ENCODE data around the gene CDC123. TPM values are rescaled to one million over a fixed set of nuclear protein-coding genes. Genes with fewer than 3 reads are reported as not detected.

The CDC123 gene
- polyA plus RNA-seq, 1 donor (not counting 4 experiments of a cell fraction or from before 2014, with no cell fraction given) = 146 TPM

DNA sequence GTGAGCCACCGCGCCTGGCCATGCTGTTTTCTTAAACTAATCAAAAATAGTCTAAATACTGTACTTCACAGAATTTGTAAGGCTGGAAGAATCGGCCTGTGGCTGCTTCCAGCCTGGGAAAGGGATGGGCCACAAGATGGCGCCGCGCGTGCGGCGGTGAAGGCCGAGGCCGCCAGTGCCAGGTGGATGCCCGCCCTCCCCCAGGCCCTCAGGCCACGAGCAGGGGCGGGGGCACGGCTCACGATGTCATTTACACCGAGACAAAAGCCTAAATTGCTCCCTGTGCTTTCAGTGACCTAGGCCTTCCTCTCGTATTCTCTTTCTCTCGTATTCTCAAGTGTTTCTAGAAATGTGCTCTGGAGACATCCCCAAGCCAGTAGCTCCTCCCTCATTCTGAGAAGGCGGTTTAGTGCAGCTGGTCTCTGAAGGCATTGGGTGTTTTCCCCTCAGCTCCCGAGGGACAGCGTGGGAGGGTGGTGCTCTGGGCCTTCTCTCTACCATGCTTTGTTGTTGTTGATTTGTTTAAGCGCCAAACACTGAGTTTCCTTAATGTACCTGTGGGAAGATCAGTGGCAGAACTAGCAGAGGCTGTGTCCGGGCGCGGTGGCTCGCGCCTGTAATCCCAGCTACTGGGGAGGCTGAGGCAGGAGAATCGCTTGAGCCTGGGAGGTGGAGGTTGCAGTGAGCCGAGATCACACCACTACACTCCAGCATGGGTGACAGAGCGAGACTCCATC, 68.4 kb downstream of the CDC123 start:
- Histone ChIP-seq H3K36me3 (ENCODE audit: control insufficient read depth in 2 of 2, extremely low read depth in 1 of 2, insufficient read depth in 2 of 2, low read length in 2 of 2) (no peaks in the 10 kb centered on the region), H4K20me1 (ENCODE audit: control insufficient read depth, extremely low read depth, insufficient read depth, low read length) (no peaks in the 10 kb centered on the region), H3K9me3 (ENCODE audit: control insufficient read depth, low read depth, low read length) (no peaks in the 10 kb centered on the region), H3K9me1 (ENCODE audit: control insufficient read depth, extremely low read depth, insufficient read depth, low read length) (no peaks in the 10 kb centered on the region), H3K27me3 (ENCODE audit: control insufficient read depth, extremely low read depth, insufficient read depth, low read length) (no peaks in the 10 kb centered on the region), H3K4me2 (ENCODE audit: control insufficient read depth, extremely low read depth, insufficient read depth, low read depth, low read length) (peak overlapping the region; percentile 83), H3K9ac (ENCODE audit: control insufficient read depth, extremely low read depth, insufficient read depth, low read length) (peak overlapping the region; percentile 67), H3K4me3 (ENCODE audit: control insufficient read depth in 2 of 3, extremely low read depth in 1 of 3, insufficient read depth in 2 of 3, low read depth in 1 of 3, low read length in 3 of 3) (peak overlapping the region in 2 of 3 experiments; percentile 52 to 71), H3K4me1 (ENCODE audit: control insufficient read depth, extremely low read depth, insufficient read depth, low read length) (peaks cover 4% of the 10 kb centered on the region), H3K27ac (ENCODE audit: control insufficient read depth, insufficient read depth, low read length) (peak overlapping the region; percentile 48), H2AFZ (ENCODE audit: control insufficient read depth, low read length) (peak overlapping the region; percentile 89), H3K79me2 (ENCODE audit: control insufficient read depth, insufficient read depth, low read length) (no peaks in the 10 kb centered on the region)
- no peak for DNase-seq (ENCODE audit: low read depth, low spot score)
- FAIRE-seq = no peak
- no peak for TF ChIP-seq EZH2 (IDR thresholded peaks at IDR 0.05; ENCODE audit: low read length)
- TF ChIP-seq, protein P1, sequence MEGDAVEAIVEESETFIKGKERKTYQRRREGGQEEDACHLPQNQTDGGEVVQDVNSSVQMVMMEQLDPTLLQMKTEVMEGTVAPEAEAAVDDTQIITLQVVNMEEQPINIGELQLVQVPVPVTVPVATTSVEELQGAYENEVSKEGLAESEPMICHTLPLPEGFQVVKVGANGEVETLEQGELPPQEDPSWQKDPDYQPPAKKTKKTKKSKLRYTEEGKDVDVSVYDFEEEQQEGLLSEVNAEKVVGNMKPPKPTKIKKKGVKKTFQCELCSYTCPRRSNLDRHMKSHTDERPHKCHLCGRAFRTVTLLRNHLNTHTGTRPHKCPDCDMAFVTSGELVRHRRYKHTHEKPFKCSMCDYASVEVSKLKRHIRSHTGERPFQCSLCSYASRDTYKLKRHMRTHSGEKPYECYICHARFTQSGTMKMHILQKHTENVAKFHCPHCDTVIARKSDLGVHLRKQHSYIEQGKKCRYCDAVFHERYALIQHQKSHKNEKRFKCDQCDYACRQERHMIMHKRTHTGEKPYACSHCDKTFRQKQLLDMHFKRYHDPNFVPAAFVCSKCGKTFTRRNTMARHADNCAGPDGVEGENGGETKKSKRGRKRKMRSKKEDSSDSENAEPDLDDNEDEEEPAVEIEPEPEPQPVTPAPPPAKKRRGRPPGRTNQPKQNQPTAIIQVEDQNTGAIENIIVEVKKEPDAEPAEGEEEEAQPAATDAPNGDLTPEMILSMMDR (optimal IDR thresholded peaks at IDR 0.05 in 1 of 3, IDR thresholded peaks at IDR 0.05 in 1 of 3, conservative IDR thresholded peaks at IDR 0.05 in 1 of 3; ENCODE audit: extremely low read depth in 1 of 3, insufficient read depth in 2 of 3, low read length in 3 of 3) = peak; percentile 66 to 93 (median 79)
- dilution Hi-C loops (cut with MboI; ENCODE audit: extremely low pct_ligation_motif_present, low sequenced_read_pairs) = no loop called here

DNA sequence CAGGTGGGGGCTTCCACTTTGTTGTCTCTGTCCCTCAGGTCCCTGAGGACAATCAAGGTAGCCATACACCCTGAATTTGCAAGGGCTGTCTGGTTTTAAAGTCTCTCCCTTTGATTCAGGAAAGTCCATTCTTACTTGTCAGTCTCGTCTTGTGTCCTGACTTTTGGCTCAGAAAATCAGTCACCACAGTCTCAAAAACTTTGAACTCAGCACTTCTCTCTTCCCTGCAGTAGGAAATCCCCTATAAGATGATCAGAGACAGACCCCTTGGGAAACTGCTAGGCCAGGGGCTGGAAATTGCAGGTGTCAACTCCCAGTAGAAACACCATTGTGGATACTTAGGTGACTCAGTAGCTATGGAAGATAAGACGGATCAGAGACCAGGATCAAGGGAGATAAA, 73.1 kb downstream of the CDC123 start:
- Histone ChIP-seq H4K20me1 (ENCODE audit: control insufficient read depth, extremely low read depth, insufficient read depth, low read length) (no peaks in the 10 kb centered on the region), H3K9ac (ENCODE audit: control insufficient read depth, extremely low read depth, insufficient read depth, low read length) (no peak overlapping the region), H2AFZ (ENCODE audit: control insufficient read depth, low read length) (no peak overlapping the region), H3K9me1 (ENCODE audit: control insufficient read depth, extremely low read depth, insufficient read depth, low read length) (no peaks in the 10 kb centered on the region), H3K36me3 (ENCODE audit: control insufficient read depth in 2 of 2, extremely low read depth in 1 of 2, insufficient read depth in 2 of 2, low read length in 2 of 2) (no peaks in the 10 kb centered on the region), H3K9me3 (ENCODE audit: control insufficient read depth, low read depth, low read length) (no peaks in the 10 kb centered on the region), H3K27me3 (ENCODE audit: control insufficient read depth, extremely low read depth, insufficient read depth, low read length) (no peaks in the 10 kb centered on the region), H3K4me3 (ENCODE audit: control insufficient read depth in 2 of 3, extremely low read depth in 1 of 3, insufficient read depth in 2 of 3, low read depth in 1 of 3, low read length in 3 of 3) (no peak overlapping the region), H3K4me2 (ENCODE audit: control insufficient read depth, extremely low read depth, insufficient read depth, low read depth, low read length) (no peak overlapping the region), H3K27ac (ENCODE audit: control insufficient read depth, insufficient read depth, low read length) (no peak overlapping the region), H3K4me1 (ENCODE audit: control insufficient read depth, extremely low read depth, insufficient read depth, low read length) (peaks cover 8% of the 10 kb centered on the region), H3K79me2 (ENCODE audit: control insufficient read depth, insufficient read depth, low read length) (no peaks in the 10 kb centered on the region)
- DNase-seq (ENCODE audit: low read depth, low spot score) = no peak
- no peak for FAIRE-seq
- TF ChIP-seq EZH2 (IDR thresholded peaks at IDR 0.05; ENCODE audit: low read length) = no peak
- TF ChIP-seq, protein P1 (optimal IDR thresholded peaks at IDR 0.05 in 1 of 3, IDR thresholded peaks at IDR 0.05 in 1 of 3, conservative IDR thresholded peaks at IDR 0.05 in 1 of 3; ENCODE audit: extremely low read depth in 1 of 3, insufficient read depth in 2 of 3, low read length in 3 of 3) = no peak
- dilution Hi-C loops (cut with MboI; ENCODE audit: extremely low pct_ligation_motif_present, low sequenced_read_pairs) = no loop called here

All from keratinocyte (primary cell).